Measurements from ENCODE around the gene LRRC73.
A peak's percentile ranks its signal among the peaks of the same experiment; 100 is the strongest.

Gene LRRC73

GRCh38 chr6:43495409-43495941 lies 14.7 kb downstream of the LRRC73 start:
- in situ Hi-C loops (cut with MboI; ENCODE audit: low pct_unique_long_range_greater_than_20kb, low sequenced_read_pairs), result no loop called here
- DNase-seq, result no peak

- no peak for DNase-seq
- in situ Hi-C loops (cut with MboI; ENCODE audit: low pct_unique_long_range_greater_than_20kb, low sequenced_read_pairs), result no loop called here
Observed at GRCh38 chr6:43494766-43495165, 15.4 kb downstream of the LRRC73 start.

- in situ Hi-C loops (cut with MboI; ENCODE audit: low pct_unique_long_range_greater_than_20kb, low sequenced_read_pairs), result no loop called here
- no peak for DNase-seq
Observed at GRCh38 chr6:43494321-43494720, 15.8 kb downstream of the LRRC73 start.

- DNase-seq, result no peak
- in situ Hi-C loops (cut with MboI; ENCODE audit: low pct_unique_long_range_greater_than_20kb, low sequenced_read_pairs), result no loop called here
Observed at GRCh38 chr6:43493833-43494232, 16.3 kb downstream of the LRRC73 start.

GRCh38 chr6:43493230-43493629 lies 16.9 kb downstream of the LRRC73 start:
- DNase-seq, result no peak
- in situ Hi-C loops (cut with MboI; ENCODE audit: low pct_unique_long_range_greater_than_20kb, low sequenced_read_pairs), result no loop called here

GRCh38 chr6:43492673-43493072 lies 17.5 kb downstream of the LRRC73 start:
- in situ Hi-C loops (cut with MboI; ENCODE audit: low pct_unique_long_range_greater_than_20kb, low sequenced_read_pairs), result no loop called here

GRCh38 chr6:43491750-43492661 lies 18.1 kb downstream of the LRRC73 start:
- no peak for DNase-seq
- in situ Hi-C loops (cut with MboI; ENCODE audit: low pct_unique_long_range_greater_than_20kb, low sequenced_read_pairs), result no loop called here

More at GRCh38 chr6:43492673-43493072, 17.5 kb downstream of the LRRC73 start:
- DNase-seq, result no peak

GRCh38 chr6:43490523-43490939 lies 19.6 kb downstream of the LRRC73 start:
- in situ Hi-C loops (cut with MboI; ENCODE audit: low pct_unique_long_range_greater_than_20kb, low sequenced_read_pairs), result no loop called here
- no peak for DNase-seq

- in situ Hi-C loops (cut with MboI; ENCODE audit: low pct_unique_long_range_greater_than_20kb, low sequenced_read_pairs), result no loop called here
- no peak for DNase-seq
Observed at GRCh38 chr6:43489277-43490072, 20.7 kb downstream of the LRRC73 start.

- in situ Hi-C loops (cut with MboI; ENCODE audit: low pct_unique_long_range_greater_than_20kb, low sequenced_read_pairs), result no loop called here
- no peak for DNase-seq
Observed at GRCh38 chr6:43488667-43489276, 21.4 kb downstream of the LRRC73 start.

GRCh38 chr6:43481591-43482236 lies 28.4 kb downstream of the LRRC73 start:
- DNase-seq, result no peak
- in situ Hi-C loops (cut with MboI; ENCODE audit: low pct_unique_long_range_greater_than_20kb, low sequenced_read_pairs), result no loop called here

GRCh38 chr6:43481075-43481474 lies 29.1 kb downstream of the LRRC73 start:
- in situ Hi-C loops (cut with MboI; ENCODE audit: low pct_unique_long_range_greater_than_20kb, low sequenced_read_pairs), result no loop called here

GRCh38 chr6:43478008-43478372 lies 32.2 kb downstream of the LRRC73 start:
- in situ Hi-C loops (cut with MboI; ENCODE audit: low pct_unique_long_range_greater_than_20kb, low sequenced_read_pairs), result no loop called here
- no peak for DNase-seq

More at GRCh38 chr6:43481075-43481474, 29.1 kb downstream of the LRRC73 start:
- no peak for DNase-seq

GRCh38 chr6:43477235-43478007 lies 32.7 kb downstream of the LRRC73 start, which contains the start of gene TJAP1:
Gene TJAP1 (plus strand): TSS chr6:43477570. CDS start chr6:43499002, 21,432 bp downstream.
- in situ Hi-C loops (cut with MboI; ENCODE audit: low pct_unique_long_range_greater_than_20kb, low sequenced_read_pairs), result no loop called here

GRCh38 chr6:43476746-43477145 lies 33.4 kb downstream of the LRRC73 start:
- DNase-seq, result no peak
- in situ Hi-C loops (cut with MboI; ENCODE audit: low pct_unique_long_range_greater_than_20kb, low sequenced_read_pairs), result no loop called here

More at GRCh38 chr6:43477235-43478007, 32.7 kb downstream of the LRRC73 start, which contains the start of gene TJAP1:
- DNase-seq, result peak; percentile 69

- no peak for DNase-seq
- in situ Hi-C loops (cut with MboI; ENCODE audit: low pct_unique_long_range_greater_than_20kb, low sequenced_read_pairs), result no loop called here
Observed at GRCh38 chr6:43475516-43475915, 34.6 kb downstream of the LRRC73 start.

- no peak for DNase-seq
- in situ Hi-C loops (cut with MboI; ENCODE audit: low pct_unique_long_range_greater_than_20kb, low sequenced_read_pairs), result no loop called here
Observed at GRCh38 chr6:43472515-43472914, 37.6 kb downstream of the LRRC73 start.

- in situ Hi-C loops (cut with MboI; ENCODE audit: low pct_unique_long_range_greater_than_20kb, low sequenced_read_pairs), result no loop called here
- no peak for DNase-seq
Observed at GRCh38 chr6:43471399-43471798, 38.7 kb downstream of the LRRC73 start.
